Calu3 (cell line): ENCODE measurements around the gene HLA-E. TPM values are rescaled to one million over a fixed set of nuclear protein-coding genes. Genes with fewer than 3 reads are reported as not detected.
A peak's percentile ranks its signal among the peaks of the same experiment; 100 is the strongest.

ENCODE experiments used
- BruUV-seq: library from RNA; stranded (reverse); fragments of 400-500 nt; replicated peaks from 2 replicates; lab custom pipeline; 2021; lab: Mats Ljungman, UMichigan
- CTCF ChIA-PET: fragments of 300-600 bp; sonication (Branson Sonifier 250); formaldehyde crosslinking; loops from one replicate; lab custom pipeline; 2022; ENCODE audit warnings: antibody characterized with exemption; lab: Charles Lee
- DNase-seq: peaks from one replicate; pipeline ENCODE4 v3.0.0; 2022
- H3K27ac Mint-ChIP-seq: one replicate; pipeline ENCODE4 v1.8.0; 2022; ENCODE audit warnings: mixed read lengths; ENCODE audit not compliant: unreplicated experiment
- H3K27me3 Mint-ChIP-seq: one replicate; pipeline ENCODE4 v1.8.0; 2022; ENCODE audit warnings: mixed read lengths; ENCODE audit not compliant: unreplicated experiment
- H3K36me3 Mint-ChIP-seq: one replicate; pipeline ENCODE4 v1.8.0; 2022; ENCODE audit warnings: mild to moderate bottlenecking, moderate library complexity, mixed read lengths; ENCODE audit not compliant: insufficient read depth, unreplicated experiment
- H3K4me1 Mint-ChIP-seq: one replicate; pipeline ENCODE4 v1.8.0; 2022; ENCODE audit warnings: mild to moderate bottlenecking, low read depth, mixed read lengths; ENCODE audit not compliant: unreplicated experiment
- H3K4me3 Mint-ChIP-seq: one replicate; pipeline ENCODE4 v1.8.0; 2022; ENCODE audit warnings: mild to moderate bottlenecking, low read depth, moderate library complexity, mixed read lengths; ENCODE audit not compliant: unreplicated experiment
- H3K9me3 Mint-ChIP-seq: one replicate; pipeline ENCODE4 v1.8.0; 2022; ENCODE audit warnings: low read depth, mixed read lengths; ENCODE audit not compliant: unreplicated experiment
- intact Hi-C: fragments of 100-400 bp; cut with micrococcal nuclease; formaldehyde crosslinking; loops from one replicate; pipeline ENCODE4 v1.10.0; 2022; ENCODE audit not compliant: unreplicated experiment
- total RNA-seq: library from RNA; stranded (reverse); gene quantifications from 2 replicates; pipeline ENCODE4 v1.2.3, GENCODE V29; 2022
- TF ChIP-seq, protein P1 (sequence below): fragments of 200-600 bp; IDR thresholded peaks from one replicate; pipeline ENCODE4 v1.8.0; 2022; ENCODE audit warnings: antibody characterized with exemption; ENCODE audit not compliant: unreplicated experiment

HLA-E gene
- total RNA-seq, 1 experiment from 2014 or later: 161 TPM

DNA sequence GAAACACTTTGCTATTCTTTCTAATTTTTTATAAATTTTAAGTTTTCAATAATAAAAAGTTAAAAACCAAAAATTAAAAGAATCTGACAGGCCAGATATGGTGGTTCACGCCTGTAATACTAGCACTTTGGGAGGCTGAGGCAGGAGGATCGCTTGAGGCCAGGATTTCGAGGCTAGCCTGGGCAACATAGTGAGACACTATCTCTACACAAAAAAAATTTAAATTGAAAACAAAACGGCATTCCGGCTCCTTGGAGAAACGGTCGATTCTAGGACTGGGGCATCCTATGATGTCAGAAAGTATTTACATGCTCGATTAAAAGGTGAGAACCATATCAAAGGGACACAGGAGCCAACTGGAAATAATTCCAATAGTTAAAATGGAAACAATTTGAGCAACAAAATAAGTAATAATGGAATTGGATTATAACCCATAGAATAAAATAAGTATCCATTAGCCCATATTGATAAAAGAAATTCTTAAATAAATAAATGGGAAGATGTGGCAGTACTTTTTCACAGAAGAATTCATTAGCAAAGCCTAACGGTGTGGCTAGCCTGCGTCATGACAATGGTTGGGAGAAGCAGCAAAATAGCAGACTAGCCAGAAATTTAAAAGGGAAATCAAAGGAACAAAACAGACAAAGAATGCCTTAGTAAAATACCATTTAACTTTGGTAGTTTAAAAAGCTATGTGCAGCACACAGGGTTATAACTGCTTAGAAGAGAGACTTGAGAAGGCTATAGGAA, 21.3 kb downstream of the HLA-E start:
- H3K36me3 Mint-ChIP-seq: peaks cover 4% of the 10 kb centered on the region
- intact Hi-C loops: no loop called here
- peaks cover 11% of the 10 kb centered on the region for H3K4me1 Mint-ChIP-seq
- no peak overlapping the region for H3K27ac Mint-ChIP-seq
- no peak overlapping the region for H3K4me3 Mint-ChIP-seq
- TF ChIP-seq, protein P1, sequence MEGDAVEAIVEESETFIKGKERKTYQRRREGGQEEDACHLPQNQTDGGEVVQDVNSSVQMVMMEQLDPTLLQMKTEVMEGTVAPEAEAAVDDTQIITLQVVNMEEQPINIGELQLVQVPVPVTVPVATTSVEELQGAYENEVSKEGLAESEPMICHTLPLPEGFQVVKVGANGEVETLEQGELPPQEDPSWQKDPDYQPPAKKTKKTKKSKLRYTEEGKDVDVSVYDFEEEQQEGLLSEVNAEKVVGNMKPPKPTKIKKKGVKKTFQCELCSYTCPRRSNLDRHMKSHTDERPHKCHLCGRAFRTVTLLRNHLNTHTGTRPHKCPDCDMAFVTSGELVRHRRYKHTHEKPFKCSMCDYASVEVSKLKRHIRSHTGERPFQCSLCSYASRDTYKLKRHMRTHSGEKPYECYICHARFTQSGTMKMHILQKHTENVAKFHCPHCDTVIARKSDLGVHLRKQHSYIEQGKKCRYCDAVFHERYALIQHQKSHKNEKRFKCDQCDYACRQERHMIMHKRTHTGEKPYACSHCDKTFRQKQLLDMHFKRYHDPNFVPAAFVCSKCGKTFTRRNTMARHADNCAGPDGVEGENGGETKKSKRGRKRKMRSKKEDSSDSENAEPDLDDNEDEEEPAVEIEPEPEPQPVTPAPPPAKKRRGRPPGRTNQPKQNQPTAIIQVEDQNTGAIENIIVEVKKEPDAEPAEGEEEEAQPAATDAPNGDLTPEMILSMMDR: no peak
- DNase-seq: no peak
- no TSS peak for BruUV-seq
- no peaks in the 10 kb centered on the region for H3K27me3 Mint-ChIP-seq
- CTCF ChIA-PET: interaction anchor here (0.7 to 1.4 kb wide), 2 partner anchors 10 to 22 kb away, joined by 3 read pairs; no protein-coding TSS in a partner anchor
- H3K9me3 Mint-ChIP-seq: no peaks in the 10 kb centered on the region

DNA sequence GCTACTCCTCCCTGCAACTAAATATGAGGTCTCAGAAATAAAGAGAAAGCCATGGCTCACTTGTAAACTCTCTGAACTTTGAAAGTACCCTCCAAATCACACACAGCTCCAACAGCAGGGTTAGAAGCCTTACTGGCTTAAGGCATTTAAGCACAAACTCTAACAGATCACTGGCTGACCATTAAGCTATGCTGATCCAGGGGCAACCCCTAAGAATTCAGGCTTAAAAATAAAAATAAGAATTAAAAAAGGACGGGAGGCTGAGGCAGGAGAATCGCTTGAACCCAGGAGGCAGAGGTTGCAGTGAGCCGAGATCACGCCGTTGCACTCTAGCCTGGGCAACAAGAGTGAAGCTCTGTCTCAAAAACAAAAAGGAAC, 21.8 kb downstream of the HLA-E start:
- H3K27ac Mint-ChIP-seq: no peak overlapping the region
- no peaks in the 10 kb centered on the region for H3K27me3 Mint-ChIP-seq
- TF ChIP-seq, protein P1: no peak
- intact Hi-C loops: no loop called here
- no peak for DNase-seq
- H3K36me3 Mint-ChIP-seq: peaks cover 10% of the 10 kb centered on the region
- no peak overlapping the region for H3K4me3 Mint-ChIP-seq
- no TSS peak for BruUV-seq
- no peaks in the 10 kb centered on the region for H3K9me3 Mint-ChIP-seq
- peaks cover 11% of the 10 kb centered on the region for H3K4me1 Mint-ChIP-seq
- CTCF ChIA-PET: interaction anchor here (1.4 kb wide), 1 partner anchor 10 kb away, joined by 3 read pairs; no protein-coding TSS in a partner anchor

DNA sequence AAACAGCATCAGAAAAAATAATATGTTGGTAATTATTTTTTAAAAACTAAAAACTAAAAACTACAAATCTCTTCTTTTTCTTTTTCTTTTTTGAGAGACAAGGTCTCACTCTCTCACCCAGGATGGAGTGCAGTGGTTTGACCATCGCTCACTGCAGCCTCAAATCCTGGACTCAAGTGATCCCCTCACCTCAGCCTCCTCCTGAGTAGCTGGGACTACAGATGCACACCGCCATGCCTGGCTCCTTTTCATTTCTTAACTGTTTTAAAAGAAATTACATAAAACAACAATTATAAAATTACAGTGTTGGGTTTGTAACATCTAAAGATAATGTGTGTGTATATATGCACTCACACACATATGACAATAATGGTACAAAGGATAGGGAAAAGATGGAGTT, 24.1 kb downstream of the HLA-E start:
- Mint-ChIP-seq H3K4me1 (peaks cover 11% of the 10 kb centered on the region), H3K9me3 (no peaks in the 10 kb centered on the region), H3K27ac (no peak overlapping the region), H3K36me3 (peaks cover 25% of the 10 kb centered on the region), H3K4me3 (no peak overlapping the region), H3K27me3 (no peaks in the 10 kb centered on the region)
- intact Hi-C loops: no loop called here
- no peak for DNase-seq
- BruUV-seq: no TSS peak
- TF ChIP-seq, protein P1: no peak
- CTCF ChIA-PET: interaction anchor here (0.6 kb wide), 1 partner anchor 29 kb away, joined by 4 read pairs; no protein-coding TSS in a partner anchor

DNA sequence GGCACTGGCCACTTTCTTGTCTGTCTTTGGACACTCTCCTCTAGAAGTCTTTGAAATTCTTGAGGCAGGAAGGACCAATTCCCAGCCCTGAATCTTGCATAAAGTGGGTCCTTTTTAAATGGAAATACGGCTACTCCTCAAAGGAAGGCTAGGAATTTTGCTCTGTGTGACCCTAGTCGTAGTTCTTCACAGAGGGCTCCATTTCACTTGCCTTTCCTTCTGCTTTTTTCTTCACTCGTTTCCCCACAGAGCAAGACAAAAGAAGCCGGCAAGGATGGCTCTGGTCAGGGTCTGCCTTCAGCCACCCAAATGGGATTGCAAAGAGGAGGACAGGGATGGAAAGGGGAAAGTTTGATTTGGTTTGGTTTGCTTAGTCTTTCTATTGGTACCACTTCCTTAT, 25.8 kb downstream of the HLA-E start:
- intact Hi-C loops: no loop called here
- Mint-ChIP-seq H3K4me3 (peak overlapping the region; percentile 15), H3K4me1 (peaks cover 3% of the 10 kb centered on the region), H3K9me3 (no peaks in the 10 kb centered on the region), H3K27me3 (no peaks in the 10 kb centered on the region), H3K36me3 (peaks cover 25% of the 10 kb centered on the region), H3K27ac (peak overlapping the region; percentile 54)
- CTCF ChIA-PET: interaction anchor here (0.9 kb wide), 1 partner anchor 266 kb away, joined by 3 read pairs; no protein-coding TSS in a partner anchor
- no TSS peak for BruUV-seq
- DNase-seq: no peak
- TF ChIP-seq, protein P1: no peak
